GM12891 (cell line): ENCODE measurements around the gene ANO4.

Experiments
- POLR2A ChIP-seq: IDR thresholded peaks from 2 replicates; pipeline ENCODE4 v1.6.1; 2011; ENCODE audit warnings: low read depth, low read length, control low read depth
- POLR2AphosphoS5 ChIP-seq: IDR thresholded peaks from 2 replicates; pipeline ENCODE4 v1.6.1; 2011; ENCODE audit warnings: low read depth, low read length, control low read depth
- TAF1 ChIP-seq: IDR thresholded peaks from 2 replicates; pipeline ENCODE4 v1.6.1; 2011; ENCODE audit warnings: low read depth, low read length, control low read depth

DNA sequence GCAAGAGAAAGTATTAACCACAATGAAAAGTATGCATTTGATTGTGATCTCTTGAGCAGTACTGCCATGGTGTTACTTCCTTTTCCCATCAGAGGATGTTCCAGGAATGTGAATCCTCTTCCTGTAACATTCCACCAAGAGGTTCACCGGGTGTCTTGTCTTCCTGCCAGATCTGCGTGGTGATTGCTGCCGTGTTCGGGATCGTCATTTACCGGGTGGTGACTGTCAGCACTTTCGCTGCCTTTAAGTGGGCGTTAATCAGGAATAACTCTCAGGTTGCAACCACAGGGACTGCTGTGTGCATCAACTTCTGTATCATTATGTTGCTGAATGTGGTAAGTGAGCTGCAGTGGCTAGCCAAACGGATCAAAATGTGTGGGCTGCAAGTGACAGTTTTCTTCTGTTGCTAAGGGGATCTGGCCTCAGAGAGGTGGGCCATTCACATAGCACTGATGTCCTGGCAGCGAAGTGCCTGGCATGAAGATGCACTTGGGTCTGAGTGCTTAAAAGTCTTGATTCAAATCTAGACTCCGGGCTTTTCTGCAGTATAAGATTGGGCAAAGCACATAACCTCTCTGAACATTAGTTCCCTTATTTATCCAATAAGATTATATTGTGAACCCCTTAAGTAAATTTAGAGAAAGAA, 292.0 kb downstream of the ANO4 start:
- no peak for TF ChIP-seq POLR2AphosphoS5
- no peak for TF ChIP-seq POLR2A
- TF ChIP-seq TAF1, result no peak
